Middle frontal gyrus (tissue), 1 donor: ENCODE results near the gene ZBTB6.
"Not testable (repeated sequence)": the region's sequence is repeated elsewhere in the genome, so short reads cannot be mapped to it uniquely, and the experiment has no call there.

Experiments
- DNase-seq: peaks from one replicate; pipeline ENCODE4 v3.0.0-alpha.2; 2015; ENCODE audit warnings: low spot score; ENCODE audit errors: extremely low spot score

Gene ZBTB6

DNA sequence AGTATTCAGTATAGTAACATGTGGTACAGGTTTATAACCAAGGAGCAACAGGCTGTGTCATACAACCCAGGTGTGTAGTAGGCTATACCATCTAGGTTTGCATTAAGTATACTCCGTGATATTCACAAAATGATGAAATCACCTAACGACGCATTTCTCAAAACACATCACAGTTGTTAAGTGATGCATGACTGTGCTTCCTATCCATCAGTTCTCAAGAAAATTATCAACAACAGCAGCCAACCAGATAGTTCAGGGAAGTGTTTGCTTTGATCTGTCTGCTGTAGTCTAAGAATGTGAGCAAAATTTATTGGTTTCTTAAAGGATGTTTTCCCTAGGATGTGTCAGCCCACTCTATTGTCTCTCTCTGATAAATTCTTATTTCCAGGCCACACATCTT is 10.8 kb upstream of the ZBTB6 start:
- no peak for DNase-seq

DNA sequence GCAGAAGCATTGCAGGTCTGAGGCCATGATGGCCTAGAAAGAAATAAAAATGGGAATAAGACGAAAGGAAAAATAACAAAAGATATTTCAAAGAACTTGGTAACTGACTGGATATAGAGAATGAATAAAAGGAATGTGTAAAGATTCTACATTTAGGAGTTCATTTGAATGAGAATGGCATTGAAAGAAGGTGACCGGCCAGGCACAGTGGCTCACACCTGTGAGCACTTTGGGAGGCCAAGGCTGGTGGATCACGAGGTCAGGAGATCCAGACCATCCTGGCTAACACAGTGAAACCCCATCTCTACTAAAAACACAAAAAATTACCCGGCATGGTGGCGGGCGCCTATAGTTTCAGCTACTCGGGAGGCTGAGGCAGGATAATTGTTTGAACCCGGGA is 9.6 kb upstream of the ZBTB6 start:
- no peak for DNase-seq

DNA sequence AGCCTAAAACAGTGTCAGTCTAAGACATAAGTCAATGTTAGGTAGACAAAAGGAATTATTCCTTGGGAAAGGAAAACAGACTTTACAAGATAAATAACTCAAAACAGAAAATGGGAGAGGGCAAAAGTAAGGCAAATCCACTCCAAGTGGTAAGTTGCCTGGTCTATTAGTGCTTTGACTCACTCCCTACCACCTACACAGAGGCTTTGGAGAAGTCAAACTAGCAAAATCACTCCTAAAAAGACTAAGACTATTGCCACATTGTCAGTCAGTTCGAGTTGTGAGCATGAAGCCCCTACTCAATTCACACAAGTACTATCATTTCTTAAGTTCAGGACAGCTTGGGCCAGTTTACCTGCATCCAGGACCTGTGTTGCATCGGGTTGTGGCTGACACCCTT is 5.2 kb upstream of the ZBTB6 start:
- no peak for DNase-seq

DNA sequence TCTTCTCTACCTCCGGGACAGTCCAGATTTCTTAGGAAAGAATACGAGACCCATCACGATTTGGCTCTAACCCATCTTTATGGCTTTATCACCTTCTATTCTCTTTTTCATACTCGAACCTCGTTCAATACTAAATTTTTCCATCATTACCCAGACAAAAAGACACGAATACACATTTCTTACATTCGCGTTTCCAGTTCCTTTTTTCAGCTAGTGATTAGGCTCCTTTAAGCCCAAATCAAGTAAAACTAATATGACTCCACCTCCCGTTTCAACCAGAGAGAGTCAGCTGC is 506 bp downstream of the ZBTB6 start:
- DNase-seq = no peak

DNA sequence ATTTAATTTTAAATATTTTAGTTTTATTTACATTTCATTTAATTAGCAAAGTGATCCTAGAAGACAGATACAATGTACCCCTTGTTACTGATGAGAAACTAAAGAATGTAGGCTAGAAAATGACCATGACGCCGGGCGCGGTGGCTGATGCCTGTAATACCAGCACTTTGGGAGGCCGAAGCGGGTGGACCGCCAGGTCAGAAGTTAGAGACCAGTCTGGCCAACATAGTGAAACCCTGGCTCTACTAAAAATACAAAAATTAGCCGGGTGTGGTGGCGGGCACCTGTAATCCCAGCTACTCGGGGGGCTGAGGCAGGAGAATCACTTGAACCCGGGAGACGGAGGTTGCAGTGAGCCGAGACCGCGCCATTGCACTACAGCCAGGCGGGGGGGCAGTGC is 7.0 kb downstream of the ZBTB6 start:
- DNase-seq = not testable (repeated sequence)

DNA sequence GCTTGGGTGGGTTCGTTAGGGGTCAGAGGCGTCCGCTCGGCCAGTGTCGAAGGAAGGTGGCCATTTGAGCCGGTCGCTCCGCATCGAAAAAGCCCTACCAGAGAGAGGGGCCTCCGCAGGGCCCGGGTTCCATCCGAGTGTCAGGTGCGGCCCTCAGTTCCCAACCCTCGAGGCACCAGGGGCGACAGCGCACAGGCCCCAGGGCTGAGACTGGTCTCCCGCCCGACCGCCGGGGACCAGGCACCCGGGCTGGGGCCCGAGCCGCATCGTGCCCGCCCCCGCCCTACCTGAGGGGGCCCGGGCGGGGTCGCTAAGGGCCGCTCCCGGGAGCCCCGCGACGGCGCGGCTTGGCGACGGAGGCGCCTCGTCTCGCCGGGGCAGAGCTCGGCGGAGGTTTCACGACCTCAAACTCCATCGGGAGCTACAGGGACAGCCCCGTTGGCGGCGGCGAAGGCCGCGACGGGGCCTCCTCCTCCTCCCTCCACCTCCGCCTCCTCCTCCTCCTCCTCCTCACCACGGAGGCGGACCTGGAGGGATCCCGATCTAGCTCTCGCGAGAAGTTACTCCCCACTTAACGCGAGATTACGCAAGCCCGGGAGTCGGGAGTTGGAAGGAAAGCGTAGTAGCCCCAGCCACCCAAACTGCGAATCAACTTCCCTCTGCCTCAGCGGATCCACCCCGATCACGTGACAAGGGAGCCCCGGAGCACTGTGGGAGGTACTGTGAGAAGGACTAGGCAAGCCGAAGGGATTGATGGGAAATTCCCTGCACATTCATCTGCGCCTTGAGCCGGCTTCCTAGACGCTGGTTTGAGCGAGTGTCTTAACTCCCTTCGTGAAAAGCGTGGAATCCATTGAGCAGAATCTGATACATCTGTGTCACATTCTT is 8.1 kb downstream of the ZBTB6 start, which contains the start of gene RC3H2:
Gene RC3H2 (minus strand): TSS at position 537 of the 888 bp plus-strand sequence. CDS start 7,850 bp downstream, outside the sequence.
- peak; percentile 100 for DNase-seq

DNA sequence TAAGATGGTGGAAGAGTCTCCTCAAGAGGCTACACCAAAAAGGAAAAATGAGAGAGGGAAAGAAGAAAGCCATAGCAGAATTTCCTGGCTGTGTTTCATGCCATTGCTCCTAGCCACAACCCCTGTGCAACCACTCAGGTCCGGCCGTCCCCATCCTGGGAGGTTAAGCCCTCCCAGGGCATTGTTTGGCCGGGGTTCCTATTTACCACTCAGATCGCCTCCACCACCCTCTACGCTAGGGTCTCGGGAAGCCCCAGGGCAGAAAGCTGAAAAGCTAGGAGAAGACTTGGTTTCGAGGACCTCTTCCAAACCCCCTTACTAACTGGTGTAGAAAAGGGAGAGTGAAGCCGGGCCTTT is 8.7 kb downstream of the ZBTB6 start:
- DNase-seq = no peak

DNA sequence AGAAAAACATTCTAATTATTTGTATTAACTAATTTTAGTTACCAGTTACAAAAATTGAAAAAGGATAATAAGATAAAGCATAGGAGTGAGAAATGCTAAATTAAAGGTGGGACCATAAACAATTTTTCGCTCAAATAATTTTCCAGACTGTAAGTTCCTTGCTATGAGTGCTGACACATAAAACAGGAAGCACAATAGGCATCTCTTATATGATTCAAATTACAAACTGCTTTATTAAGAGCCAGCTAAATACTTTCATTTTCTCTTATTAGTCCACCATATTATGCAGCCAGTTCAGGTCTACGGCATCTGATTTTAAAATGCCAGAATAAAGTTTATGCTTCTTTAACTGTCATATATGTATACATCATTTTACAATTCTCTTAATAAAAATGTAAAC is 12.3 kb downstream of the ZBTB6 start:
- DNase-seq = no peak

DNA sequence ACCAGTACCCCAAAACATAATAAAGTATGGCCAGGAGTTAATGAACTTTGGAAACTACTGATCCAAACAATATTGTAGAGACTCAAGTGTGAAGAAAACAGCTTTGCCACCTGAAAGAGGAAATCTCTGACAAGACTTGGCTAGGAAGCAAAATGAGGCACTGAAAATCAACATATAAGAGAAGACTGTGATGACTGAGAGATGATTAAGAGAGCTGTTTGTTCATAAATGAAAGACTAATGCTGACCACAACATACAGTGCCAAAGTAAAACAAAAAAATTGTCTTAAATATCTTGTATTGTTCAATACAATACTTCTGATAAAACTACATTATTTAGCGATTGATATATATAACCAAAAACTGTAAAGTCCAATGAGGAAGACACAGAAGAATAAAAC is 15.2 kb downstream of the ZBTB6 start:
- no peak for DNase-seq

DNA sequence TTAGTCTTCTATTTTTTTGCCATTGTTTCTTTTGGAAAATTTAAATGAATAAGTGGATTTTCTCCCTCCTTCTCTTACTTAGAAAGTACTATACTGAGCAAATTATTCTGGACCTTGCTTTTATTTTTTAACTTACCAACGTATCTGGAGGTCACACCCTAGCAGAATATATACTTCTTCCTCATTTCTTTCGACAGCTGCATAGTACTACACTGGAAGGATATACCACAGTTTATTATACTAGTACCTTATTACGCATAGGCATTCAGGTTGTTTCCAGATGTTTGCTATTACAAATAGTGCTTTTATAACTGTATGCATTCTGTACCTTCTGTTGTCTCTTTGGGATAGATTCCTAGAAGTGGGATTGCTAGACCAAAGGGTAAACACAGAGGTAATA is 24.6 kb downstream of the ZBTB6 start:
- no peak for DNase-seq

DNA sequence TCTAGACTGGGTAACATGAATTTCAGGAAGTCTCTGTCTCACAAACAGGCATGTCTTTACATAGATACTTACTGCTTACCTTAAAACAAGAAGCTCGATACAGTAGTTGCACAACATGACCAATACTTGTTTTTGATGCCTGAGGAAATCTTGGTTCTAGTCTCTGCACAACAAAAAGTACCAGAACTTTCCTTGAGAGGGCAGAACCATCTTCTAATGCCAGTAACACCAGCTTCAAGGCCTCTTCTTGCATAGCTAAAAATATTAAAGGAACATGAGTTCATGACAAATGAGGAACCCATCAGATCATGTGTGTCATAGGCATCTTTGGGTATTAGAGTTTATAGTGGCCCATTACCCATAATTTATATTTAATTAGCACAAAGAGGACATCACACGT is 30.0 kb downstream of the ZBTB6 start:
- no peak for DNase-seq

DNA sequence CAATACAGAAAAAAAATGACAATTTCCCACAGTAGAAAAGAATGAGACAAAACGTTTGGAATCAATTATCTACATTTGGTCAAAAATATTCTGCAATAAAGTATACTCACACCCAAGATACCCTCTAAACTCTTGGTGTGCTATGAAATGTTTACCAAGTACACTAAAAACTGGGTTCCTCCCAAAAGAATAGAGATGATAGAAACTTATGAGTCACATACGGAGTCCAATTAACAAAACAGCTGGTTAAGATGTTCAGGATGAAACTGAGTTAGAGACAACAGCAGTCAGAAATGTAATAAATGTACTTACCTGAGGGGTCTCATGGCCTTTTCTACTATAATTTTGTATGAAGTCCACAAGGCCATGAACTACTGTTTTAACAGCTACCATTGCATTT is 33.7 kb downstream of the ZBTB6 start:
- DNase-seq = no peak

DNA sequence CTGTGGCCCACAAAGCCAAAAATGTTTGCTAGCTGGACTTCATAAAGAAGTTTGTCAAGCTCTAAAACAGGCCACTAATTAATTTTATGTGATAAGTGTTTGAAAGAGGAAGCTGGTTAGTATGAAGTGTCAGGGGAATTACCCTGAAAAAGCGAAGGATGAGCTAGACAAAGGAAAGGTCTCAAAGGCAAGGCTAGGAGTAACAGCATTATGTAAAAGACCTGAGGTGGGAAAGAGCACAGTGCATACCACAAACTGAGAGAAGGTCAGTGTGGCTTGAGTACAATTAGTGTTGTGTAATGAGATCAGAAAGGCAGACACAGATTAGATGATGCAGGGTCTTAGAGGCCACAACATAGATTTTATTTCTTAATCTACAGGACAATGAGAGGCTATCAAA is 37.6 kb downstream of the ZBTB6 start:
- no peak for DNase-seq

DNA sequence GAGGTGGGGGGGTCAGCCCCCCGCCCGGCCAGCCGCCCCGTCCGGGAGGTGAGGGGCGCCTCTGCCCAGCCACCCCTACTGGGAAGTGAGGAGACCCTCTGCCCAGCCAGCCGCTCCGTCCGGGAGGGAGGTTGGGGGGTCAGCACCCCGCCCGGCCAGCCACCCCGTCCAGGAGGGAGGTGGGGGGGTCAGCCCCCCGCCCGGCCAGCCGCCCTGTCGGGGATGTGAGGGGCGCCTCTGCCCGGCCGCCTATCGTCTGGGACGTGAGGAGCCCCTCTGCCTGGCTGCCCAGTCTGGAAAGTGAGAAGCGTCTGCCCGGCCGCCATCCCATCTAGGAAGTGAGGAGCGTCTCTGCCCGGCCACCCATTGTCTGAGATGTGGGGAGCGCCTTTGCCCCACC is 45.8 kb downstream of the ZBTB6 start:
- DNase-seq = not testable (repeated sequence)

DNA sequence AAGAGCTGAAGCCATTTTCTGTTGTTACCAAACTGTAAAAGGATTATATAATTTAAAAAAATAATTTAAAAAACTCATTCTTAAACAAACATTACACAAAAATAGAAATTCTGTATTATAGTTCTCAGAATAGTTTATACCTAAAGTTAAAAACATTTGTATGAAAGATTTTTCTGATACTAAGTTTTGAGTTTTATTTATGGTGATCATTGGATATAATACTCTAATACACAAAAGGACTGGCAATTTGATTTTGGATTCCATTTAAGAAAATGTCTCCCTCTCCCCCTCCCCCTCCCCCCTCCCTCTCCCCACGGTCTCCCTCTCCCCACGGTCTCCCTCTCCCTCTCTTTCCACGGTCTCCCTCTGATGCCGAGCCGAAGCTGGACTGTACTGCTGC is 47.0 kb downstream of the ZBTB6 start:
- no peak for DNase-seq

DNA sequence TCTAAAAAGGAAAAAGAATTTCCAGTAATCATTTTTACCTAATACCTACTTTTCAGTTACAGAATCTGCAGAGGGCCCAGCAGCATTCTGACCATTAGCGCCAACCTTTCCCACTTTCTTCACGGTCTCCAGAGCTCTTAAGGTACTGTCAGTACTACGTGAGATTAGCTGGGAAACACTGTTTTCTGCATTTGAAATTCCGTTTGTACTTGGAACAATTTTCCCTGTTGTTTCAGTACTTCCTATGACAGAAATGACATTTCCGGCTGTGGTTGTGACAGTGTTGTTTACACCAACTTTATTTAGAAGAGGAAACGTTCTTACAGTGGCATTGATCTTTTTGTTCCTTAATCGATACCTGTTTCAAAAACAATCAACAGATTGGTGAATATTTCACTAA is 47.8 kb downstream of the ZBTB6 start:
- no peak for DNase-seq

DNA sequence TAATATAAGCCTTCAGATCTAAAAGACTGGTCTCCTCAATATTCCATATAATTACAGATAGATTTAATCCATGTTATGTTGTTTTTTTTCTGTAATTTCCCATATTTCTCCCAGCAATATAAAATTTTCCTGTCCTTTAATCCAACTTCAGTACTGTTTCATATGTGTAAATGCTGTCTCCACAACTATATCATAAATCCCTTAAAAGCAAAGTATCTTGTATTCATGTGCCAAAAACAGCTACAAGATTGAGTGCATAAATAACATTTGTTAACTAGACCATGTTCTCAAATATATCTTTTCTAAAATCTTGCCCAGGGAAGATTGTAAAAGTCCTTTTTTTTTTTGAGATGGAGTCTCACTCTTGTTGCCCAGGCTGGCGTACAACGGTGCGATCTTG is 49.7 kb downstream of the ZBTB6 start:
- DNase-seq = no peak

DNA sequence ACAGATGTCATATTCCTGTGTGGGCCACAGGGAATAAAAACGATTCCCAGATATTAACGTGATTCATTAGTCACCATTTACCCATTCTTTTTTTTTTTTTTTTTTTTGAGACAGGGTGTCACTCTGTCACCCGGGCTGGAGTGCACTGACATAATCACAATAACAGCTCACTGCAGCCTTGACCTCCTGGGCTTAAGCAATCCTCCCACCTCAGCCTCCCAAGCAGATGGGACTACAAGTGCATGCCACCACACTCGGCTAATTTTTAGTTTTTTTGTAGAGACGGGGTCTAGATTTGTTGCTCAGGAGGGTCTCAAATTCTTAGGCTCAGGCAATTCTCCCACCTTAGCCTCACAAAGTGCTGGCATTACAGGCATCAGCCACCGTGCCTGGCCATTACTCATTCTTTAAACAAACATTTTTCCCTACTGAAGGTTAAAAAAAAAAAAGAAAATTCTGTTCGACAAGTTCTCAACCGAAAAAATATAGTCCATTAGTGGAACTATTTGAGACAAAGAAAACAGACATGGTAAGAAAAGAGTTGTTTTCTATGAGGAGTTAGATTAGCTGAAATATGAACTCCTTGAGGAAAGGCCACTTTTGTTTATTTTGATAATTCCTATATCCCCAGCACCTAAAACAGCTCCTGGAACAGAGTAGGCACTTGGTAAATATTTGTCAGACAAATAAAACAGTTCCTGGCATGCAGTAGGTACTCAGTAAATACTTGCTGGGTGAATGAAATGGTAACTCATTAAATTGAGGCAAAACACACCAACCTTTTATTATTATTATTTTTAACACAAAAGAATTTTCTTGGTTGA is 52.6 kb downstream of the ZBTB6 start:
- DNase-seq = no peak
